Activated gamma-delta T cell treated with anti-CD3 and anti-CD28 coated beads, Interleukin-2, amount 50 U/mL, for 16 hours (primary cell): Measurements from ENCODE around the gene LY9.
"Not testable (repeated sequence)": the region's sequence is repeated elsewhere in the genome, so short reads cannot be mapped to it uniquely, and the experiment has no call there.

Experiments
- DNase-seq: peaks from one replicate; pipeline ENCODE4 v3.0.0-alpha.2; 2020; ENCODE audit warnings: low read depth

The LY9 gene

DNA sequence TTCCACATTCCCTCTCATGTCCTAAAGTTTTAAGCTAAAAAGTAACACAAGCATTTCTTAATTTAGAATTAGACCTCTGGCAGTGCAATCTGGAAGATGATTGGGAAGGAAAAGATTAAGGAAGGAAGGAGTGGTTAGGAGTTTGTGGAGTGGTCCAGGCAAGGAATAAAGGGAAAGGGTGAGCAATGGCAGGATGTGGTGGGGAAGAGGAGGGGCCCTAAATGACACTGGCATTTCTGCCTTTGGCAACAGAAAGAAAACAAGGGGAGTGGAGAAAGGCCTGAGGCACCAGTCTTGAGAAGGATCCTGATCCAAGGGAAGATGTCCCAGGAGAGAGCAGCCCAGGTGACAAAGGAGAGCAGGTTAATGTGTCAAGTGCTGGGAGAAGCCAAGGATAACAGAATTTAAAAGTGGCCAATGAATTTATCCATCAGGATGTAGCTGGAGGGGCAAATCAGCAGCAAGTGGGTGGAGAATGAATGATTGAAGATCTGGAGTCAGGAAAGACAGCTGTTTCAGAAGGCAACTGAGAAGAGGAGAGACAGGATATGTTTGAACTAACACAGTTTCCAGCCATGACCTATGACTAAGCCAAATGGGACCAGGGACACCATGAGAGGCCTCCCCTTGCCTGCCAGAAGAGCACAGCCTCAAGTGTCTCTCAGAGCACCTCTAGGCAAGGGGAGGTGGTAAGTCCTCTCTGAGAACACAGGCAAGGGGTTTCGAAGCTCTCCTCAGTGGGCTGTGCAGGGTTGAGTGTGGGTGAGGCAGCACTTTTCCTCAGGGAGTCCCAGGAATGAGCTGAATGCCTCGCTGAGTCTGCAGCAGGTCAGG, 20.9 kb upstream of the LY9 start:
- no peak for DNase-seq

DNA sequence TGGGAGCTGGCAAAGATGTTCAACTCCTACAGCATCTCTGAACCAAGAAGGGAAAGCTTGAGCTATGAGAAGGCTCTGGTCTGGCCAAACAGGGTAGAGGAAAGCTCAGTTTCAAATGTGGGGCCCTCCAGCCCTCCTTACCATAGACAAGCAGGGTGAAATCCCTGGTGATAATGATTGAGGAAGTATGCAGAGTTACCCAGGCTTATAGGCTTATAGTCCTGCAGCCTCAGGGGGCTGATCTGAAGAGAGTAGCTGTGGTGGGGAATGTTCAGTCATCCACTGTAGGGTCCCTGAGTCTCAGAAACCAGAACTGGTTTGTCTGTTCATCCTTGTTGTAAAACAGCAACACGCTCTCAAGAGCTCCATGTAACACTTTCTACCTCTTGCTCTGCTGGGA, 19.8 kb upstream of the LY9 start:
- no peak for DNase-seq

DNA sequence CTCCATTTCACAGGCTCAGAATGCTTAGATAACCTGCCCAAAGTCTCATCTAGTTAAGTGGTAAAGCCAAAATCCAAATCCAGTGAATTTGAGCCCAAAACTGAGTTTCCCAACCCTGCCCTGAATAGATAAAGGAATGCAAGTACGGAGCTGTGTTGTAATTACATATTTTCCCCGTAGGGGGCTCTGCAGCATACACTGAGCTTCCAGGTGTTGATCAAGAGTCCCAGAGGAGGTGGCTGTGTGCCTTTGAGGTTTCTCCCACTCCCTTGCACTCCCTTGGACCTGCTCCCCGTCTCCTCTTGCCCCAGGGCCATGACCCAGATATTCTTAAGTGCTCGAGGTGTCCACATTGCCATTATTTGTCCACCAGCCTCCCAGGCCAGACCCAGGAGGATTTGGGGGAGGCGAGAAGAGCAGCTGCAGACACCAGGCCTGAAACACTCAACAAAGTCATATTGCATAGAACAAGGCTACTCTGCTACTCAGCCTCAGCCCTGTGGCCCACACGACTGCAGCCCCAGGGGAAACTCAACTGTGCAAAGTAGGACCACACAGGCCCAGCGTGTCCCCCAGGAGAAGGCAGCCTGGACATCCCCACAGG, 18.4 kb upstream of the LY9 start:
- no peak for DNase-seq

DNA sequence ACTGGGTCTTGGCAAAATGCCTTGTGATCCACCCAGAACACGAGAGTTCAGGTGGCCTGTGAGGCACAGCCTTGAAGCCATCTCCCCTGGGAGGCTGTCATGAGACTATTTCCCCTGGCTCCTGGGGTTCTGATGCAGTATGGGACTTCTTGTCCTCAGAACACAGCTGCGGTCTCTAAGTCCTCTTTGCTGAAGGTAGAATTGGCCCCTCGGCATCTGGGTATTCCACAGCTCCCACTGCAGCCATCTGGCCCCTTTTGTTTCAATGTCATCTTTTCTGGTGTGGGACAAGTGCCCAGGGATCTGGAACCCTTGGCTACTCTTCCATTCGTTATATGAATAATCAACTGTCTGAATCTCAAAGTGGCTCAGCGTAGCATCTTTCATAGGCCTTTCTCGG, 17.0 kb upstream of the LY9 start:
- DNase-seq = no peak

DNA sequence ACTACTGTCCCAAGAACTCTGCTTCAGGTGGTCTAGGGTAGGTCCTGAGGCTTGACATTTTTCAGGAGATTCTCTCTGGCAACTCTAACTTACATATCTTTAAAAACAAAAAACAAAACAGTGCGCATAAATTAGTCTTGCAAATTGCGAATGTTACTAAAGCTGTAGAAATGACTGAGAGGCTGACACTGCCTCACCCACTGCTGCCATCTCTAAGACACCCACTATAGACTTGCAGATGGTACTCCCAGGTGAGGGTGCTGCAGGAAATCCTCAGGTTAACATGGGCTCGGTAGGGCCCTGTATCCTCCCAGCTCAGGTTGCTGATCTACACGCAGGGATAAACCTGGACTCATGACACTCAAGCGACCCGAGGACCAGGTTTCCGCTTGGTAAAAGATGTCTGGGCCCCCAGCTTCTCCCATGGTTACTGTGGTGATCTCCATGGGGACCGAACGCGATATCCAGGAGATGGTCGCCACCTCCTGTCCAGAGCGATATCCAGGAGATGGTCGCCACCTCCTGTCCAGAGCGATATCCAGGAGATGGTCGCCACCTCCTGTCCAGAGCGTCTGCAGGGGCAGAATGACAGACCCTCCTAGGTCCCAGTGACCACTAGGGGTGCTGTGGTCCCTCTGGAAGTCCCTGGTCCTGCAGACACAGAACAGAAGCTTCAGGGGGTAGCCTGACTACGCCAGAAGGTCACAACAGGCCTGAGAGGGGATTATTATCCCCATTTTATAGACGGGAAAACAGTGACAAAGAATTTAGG, 16.2 kb upstream of the LY9 start:
- no peak for DNase-seq

DNA sequence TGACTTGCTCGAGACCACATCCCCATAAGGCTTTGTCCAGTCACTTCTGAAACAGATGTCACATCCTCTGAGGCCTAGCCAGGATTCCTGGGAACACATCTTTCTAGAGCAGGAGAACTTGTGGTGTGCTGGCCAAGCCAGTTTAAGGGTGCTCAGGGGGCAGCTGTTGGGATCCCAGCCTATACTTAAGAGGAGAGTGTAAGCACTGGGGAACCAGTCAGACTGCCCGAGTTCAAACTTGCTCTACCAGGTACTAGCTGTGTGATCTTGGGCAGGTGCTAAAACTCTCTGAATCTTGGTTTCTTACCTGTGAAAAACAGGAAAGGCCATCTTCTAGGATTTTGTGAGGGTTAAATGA, 15.6 kb upstream of the LY9 start:
- DNase-seq = no peak

DNA sequence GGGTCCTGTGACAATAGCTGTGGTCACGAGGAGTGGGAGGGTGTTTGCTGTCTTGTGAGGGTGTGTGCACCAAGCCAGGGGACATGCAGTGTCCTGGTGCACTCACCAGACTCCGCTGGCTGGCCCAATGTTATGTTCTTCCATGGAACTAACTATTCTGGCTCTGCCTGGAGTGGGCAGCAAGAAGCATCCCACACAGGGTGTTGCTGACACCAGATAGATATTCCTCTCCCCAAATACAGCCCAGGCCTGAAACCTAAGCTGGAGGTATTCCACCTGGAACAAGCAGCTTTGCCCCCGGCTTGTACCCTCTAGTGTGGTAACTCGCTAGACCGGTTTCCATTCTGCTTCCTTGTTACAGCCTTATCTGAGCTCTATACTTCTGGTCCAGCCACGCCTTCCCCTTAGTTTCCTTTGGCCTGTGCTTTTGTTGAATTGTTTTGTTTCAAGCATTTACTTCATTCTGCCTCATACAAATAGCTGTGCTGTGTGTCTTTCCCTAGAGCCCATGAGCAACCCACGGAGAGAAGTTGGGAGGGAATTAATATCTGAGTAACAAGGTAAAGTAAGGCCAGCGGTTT, 14.7 kb upstream of the LY9 start:
- no peak for DNase-seq

DNA sequence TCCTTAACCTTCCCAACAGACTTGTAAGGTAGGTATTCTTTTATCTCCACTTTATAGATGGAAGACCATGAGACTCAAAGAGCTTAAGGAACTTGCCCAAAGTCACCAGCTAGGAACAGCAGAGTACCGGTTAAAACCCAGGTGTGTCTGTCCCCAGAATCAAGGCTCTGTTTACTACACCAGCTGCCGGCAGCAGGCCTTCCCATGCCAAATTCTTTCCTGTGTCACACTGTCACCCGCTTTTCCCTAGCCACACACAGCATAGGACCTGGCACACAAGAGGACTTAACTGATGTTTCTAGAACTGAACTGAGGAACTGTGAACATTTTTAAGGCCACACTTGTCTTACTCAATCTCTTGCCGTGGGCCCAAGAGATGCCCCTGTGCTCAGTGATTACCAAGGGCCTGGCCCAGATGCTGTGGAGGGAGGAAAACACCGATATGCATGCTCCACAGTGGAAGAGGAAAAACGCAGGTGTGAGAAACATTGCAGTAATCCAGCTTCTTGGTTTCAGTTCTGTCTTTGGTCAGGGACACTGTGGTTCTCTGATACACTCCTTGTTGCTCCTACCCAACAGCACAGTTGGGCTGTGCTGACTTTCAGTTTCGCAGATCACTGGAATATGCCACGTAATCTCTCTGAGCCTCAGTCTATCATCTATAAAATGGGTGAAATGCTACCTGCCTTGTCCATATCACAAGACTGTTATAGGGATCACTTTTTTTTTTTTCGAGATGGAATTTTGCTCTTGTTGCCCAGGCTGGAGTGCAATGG, 13.9 kb upstream of the LY9 start:
- no peak for DNase-seq

DNA sequence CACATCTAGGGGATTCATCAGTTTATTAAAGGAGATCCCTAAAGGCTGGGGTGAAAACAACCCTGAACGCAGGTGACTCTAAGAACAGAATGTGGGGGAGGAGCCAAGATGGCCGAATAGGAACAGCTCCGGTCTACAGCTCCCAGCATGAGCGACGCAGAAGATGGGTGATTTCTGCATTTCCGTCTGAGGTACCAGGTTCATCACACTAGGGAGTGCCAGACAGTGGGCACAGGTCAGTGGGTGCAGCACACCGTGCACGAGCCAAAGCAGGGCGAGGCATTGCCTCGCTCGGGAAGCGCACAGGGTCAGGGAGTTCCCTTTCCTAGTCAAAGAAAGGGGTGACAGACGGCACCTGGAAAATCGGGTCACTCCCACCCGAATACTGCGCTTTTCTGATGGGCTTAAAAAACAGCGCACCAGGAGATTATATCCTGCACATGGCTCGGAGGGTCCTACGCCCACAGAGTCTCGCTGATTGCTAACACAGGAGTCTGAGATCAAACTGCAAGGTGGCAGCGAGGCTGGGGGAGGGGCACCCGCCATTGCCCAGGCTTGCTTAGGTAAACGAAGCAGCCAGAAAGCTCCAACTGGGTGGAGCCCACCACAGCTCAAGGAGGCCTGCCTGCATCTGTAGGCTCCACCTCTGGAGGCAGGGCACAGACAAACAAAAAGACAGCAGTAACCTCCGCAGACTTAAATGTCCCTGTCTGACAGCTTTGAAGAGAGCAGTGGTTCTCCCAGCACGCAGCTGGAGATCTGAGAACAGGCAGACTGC, 12.8 kb upstream of the LY9 start:
- DNase-seq = not testable (repeated sequence)

DNA sequence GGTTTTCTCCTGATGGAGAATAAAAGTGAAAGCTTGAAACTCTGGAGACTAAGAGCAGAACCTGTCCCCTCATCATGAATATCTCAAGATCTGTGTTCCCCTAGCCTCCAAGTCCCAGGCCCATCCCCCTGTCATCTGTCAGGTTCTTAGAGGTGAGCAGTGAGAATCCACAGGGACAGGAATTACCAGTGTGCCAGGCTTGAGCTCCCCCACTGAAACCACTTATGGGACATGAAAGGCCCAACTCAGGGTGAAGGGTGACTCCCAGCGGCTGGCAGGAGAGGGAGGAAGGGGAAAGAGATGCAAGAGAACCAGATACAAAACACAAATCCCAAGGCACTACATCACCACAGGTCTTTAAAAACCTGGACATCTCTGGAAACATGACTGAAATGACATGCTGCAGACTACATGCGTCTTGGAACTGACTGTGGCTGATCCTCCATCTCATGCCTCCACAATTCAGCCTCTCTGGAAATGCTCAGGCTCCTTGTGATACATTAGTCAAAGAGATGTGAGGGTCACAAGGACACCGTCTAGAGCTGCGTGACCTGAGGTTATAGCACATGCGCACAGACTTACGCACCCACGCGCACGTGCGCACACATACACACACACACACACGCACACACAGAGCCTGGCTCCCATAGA, 6.8 kb upstream of the LY9 start:
- DNase-seq = no peak

DNA sequence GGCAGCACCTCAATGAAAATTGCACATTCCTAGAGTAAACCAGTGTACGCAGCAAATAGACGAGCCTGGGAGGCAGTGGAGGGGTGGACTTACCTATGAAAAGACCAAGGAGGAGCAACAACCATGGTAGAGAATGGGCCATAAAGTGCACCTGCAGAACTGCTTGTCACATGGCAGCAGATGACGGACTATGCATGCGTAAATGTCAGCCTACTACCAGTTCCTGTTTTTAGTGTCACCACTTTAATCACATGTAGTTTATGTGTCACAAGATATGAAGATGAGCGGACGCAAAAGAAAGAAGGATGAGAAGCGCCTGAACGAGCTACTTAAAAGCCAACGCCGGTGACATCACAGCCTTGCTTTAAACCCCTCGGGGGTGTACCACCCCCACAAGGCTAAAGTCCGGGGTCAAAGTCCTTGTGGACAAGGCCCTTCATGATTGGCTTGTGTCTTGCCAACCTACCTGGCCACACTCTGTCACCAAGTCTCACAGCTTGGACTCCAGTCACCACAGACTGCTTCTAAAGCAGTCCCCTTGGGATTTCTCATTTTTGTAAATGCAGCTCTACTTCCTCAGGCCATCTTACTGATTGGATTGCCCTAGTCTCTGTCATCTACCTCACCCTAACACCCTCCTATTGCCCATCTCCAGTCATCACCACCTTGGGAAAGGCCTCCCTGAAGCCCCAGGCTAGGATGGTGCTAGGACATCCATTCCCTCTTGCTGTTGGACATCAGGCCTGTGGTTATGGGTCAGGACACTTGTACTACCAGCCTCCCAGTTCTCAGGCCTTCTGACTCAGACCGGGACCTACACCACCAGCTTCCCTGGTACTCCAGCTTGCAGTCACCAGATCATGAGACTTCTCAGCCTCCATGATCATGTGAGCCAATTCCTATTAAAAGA, 6.0 kb upstream of the LY9 start:
- no peak for DNase-seq

DNA sequence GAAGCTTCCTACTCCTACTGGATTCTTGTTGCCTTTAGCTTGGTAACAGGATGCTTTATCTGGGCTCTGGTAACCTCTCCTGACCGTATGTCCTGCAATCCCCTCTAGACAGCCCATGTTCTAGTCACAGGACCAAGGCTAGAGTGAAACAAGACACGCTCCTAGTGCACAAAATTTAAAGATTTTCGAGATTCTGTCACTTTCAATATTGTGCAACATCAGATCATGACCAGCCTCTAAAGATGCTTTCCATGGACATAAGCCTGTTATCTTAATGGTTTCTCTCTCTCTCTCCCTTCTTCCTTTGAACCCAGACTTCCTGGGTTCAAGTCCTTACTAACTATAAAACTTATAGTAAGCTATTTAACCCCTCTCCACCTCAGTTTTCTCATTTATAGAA, 1.6 kb upstream of the LY9 start:
- no peak for DNase-seq

DNA sequence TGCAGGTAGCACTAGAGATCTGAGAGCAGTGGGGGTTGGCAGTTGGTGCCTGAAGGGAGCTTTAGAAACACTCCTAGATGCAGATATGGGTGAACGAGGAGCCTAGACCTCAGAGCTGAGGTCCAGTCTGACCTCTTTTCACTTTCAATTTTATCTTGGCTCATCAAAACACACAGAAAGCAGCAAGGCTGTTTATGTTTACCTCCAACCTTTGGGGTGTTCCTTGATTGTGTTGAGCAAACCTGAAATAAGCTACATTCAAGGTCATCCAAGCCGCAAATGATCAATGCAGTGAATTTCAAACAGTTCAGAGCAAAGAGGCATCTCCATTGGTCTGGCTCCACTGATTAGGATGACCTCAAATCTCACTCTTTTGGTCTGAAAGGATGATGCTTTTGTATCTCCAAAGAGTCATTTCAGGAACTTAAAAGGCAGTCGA, 1.3 kb downstream of the LY9 start:
- DNase-seq = no peak

DNA sequence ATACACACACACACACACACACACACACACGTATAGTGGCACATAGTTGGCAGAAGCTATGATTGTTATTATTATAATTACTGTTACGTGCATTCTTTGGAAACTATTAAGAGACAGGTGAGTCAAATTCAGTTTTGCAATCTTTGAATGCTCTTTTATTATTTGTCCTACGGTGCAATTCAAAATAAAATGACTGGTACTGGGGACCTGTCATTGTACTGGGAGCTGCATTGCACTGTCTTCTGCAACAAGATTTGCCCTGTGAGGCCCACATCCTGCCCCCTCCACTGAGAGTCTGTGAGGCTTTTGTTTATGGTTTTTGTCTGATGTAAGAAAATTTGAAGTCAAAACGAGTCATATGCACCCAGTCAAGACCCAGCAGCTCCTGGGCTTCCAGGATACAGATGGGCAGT, 1.9 kb downstream of the LY9 start:
- peak; percentile 48 for DNase-seq

DNA sequence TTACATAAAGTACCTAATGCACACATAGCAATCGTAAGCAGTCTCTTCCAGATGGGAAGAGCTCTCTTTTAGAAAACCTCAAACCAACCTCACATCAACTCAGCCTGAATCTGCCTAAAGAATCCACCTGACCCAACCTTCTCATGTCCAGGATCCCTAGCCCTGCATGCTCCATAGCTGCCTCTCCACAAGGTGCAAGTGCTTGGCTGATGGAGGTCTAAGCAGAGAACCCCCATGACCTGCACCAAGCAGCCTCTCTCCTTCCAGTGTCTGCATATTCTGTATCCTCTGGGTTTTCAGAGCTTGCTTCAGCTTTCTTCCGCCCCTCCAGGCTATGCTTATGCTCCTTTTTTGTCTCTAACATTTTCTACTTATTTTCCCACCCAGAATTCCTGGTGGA, 2.5 kb downstream of the LY9 start:
- DNase-seq = no peak

DNA sequence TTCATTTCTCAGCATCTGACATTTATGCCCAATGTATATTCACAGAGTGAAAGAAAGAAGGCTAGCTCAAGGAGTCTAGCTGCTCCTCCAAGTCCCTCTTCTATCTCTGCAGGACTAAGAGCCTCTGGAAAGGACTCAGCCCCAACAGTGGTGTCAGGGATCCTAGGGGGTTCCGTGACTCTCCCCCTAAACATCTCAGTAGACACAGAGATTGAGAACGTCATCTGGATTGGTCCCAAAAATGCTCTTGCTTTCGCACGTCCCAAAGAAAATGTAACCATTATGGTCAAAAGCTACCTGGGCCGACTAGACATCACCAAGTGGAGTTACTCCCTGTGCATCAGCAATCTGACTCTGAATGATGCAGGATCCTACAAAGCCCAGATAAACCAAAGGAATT, 3.7 kb downstream of the LY9 start:
- DNase-seq = no peak

DNA sequence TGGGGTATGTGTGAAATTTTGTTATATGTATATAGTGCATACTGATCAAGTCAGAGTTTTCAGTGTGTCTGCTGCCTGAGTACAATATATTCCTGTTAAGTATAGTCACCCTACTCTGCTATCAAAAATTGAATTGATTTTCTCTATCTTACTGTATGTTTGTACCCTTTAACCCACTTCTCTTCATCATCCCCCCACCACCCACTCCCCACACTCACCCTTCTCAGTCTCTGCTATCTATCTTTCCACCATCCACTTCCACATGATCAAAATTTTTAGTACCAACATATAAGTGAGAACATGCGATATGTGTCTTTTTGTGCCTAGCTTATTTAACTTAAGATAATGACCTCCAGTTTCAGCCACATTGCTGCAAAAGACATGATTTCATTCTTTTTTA, 4.2 kb downstream of the LY9 start:
- no peak for DNase-seq

DNA sequence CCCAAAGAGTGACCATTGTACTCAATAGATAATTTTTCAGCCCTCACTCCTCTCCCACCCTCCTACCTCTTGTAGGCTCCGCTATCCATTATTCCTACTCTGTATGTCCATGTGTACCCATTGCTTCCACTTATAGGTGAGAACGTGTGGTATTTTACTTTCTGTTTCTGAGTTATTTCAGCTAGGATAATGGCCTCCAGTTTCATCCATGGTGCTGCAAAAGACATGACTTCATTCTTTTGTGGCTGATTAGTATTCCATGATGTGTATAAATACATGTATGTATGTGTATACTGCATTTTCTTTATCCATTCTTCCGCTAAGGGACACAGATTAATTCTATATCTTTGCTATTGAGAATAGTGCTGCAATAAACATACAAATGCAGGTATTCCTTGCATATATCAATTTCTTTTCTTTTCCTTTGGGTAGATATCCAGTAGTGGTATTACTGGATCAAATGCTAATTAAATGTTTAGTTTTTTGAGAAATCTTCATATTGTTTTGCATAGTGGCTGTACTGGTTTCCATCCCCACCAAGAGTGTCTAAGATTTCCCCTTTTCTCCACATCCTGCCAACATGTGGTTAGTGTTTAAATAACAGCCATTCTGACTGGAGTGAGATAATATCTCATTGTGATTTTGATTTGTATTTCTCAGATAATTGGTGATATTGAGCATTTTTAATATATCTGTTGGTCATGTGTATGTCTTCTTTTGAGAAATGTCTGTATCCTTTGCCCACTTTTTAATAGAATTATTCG, 4.9 kb downstream of the LY9 start:
- DNase-seq = no peak
